Erythroblast (primary cell): Measurements from ENCODE around the gene HSF2BP.

Source experiments
- GATA1 ChIP-seq: IDR thresholded peaks from 2 replicates; pipeline ENCODE4 v1.6.1; 2011; ENCODE audit warnings: low read depth, mild to moderate bottlenecking, control low read depth, low read length, moderate library complexity
- POLR2A ChIP-seq: IDR thresholded peaks from 2 replicates; pipeline ENCODE4 v1.6.1; 2011; ENCODE audit warnings: mild to moderate bottlenecking, low read length

- TF ChIP-seq POLR2A = no peak
- TF ChIP-seq GATA1 = no peak
Measured at GRCh38 chr21:43702785-43703034, 43.4 kb upstream of the HSF2BP start.
